Measurements from ENCODE around the gene ABI3BP.

- TF ChIP-seq CTCF (IDR thresholded peaks at IDR 0.05) (no peak), POLR2A (IDR thresholded peaks at IDR 0.05) (no peak)
Measured at GRCh38 chr3:101038393-101038792, 45.2 kb upstream of the ABI3BP start.
